Measurements from ENCODE around the gene SETBP1. TPM values are rescaled to one million over a fixed set of nuclear protein-coding genes. Genes with fewer than 3 reads are reported as not detected.

SETBP1 gene
- total RNA-seq, 3 donors from 2014 or later = 15.0 to 97.2 (median 17.8) TPM

DNA sequence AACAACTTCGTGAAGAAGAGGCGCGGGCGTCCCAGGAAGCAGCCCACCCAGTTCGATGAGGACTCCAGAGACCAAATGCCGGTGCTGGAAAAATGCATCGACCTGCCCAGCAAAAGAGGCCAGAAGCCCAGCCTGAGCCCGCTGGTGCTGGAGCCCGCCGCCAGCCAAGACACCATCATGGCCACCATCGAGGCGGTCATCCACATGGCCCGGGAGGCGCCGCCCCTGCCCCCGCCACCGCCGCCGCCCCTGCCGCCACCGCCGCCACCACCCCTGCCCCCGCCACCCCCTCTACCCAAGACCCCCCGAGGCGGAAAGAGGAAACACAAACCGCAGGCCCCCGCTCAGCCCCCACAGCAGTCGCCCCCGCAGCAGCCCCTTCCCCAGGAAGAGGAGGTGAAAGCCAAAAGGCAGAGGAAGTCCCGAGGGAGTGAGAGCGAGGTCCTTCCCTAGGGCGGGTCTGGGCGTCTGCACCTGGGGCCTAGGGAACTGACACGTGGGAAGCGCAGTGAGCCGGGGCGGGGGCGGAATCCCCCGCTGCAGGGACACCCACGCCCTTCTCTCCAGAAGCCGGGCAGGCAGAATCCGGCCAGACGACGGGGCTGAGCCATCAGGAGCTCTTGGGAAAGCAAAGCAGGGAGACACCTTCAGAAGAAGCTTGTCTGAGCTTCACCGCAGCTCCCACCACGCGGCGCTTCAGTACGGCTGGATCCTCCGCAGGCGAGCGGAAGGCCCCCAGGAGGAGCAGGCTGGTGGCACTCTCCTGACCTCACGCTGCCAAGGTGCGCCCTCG lies 382.8 kb downstream of the SETBP1 start:
- ATAC-seq (no peak), DNase-seq (peak in 1 of 3 donors; percentile 41)
- TF ChIP-seq, protein P1, sequence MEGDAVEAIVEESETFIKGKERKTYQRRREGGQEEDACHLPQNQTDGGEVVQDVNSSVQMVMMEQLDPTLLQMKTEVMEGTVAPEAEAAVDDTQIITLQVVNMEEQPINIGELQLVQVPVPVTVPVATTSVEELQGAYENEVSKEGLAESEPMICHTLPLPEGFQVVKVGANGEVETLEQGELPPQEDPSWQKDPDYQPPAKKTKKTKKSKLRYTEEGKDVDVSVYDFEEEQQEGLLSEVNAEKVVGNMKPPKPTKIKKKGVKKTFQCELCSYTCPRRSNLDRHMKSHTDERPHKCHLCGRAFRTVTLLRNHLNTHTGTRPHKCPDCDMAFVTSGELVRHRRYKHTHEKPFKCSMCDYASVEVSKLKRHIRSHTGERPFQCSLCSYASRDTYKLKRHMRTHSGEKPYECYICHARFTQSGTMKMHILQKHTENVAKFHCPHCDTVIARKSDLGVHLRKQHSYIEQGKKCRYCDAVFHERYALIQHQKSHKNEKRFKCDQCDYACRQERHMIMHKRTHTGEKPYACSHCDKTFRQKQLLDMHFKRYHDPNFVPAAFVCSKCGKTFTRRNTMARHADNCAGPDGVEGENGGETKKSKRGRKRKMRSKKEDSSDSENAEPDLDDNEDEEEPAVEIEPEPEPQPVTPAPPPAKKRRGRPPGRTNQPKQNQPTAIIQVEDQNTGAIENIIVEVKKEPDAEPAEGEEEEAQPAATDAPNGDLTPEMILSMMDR (IDR thresholded peaks at IDR 0.05) = no peak
- intact Hi-C loops (cut with DNase I, micrococcal nuclease) = no loop called here
- Histone ChIP-seq H3K4me1 (ENCODE audit: low read depth) (no peaks in the 10 kb centered on the region), H3K36me3 (ENCODE audit: low read depth) (no peaks in the 10 kb centered on the region), H3K4me3 (no peak overlapping the region), H3K9me3 (no peaks in the 10 kb centered on the region)

DNA sequence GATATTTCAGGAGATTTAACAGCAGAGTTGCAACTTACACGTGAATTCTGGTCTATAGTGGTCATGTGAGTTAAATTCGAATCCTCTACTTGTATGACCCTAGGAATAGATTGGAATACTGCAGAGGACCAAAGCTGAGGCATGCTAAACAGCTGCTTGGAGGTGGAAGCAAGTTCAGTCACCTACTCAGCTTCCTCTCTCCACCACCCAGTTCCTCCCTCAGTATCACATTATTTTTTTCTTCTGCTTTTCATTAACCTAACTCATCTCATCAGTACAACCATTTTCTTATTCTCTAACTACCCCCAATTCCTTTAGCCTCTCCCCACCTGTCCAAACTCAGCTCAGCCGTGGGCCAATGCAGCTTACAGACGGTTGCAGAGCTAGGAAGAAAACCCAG lies 385.5 kb downstream of the SETBP1 start:
- no peaks in the 10 kb centered on the region for H3K4me1 ChIP-seq (ENCODE audit: low read depth)
- DNase-seq (no peak), ATAC-seq (no peak)
- H3K9me3 ChIP-seq = no peaks in the 10 kb centered on the region
- intact Hi-C loops (cut with DNase I, micrococcal nuclease) = no loop called here
- TF ChIP-seq, protein P1 (IDR thresholded peaks at IDR 0.05) = no peak
- no peak overlapping the region for H3K4me3 ChIP-seq
- H3K36me3 ChIP-seq (ENCODE audit: low read depth) = no peaks in the 10 kb centered on the region

DNA sequence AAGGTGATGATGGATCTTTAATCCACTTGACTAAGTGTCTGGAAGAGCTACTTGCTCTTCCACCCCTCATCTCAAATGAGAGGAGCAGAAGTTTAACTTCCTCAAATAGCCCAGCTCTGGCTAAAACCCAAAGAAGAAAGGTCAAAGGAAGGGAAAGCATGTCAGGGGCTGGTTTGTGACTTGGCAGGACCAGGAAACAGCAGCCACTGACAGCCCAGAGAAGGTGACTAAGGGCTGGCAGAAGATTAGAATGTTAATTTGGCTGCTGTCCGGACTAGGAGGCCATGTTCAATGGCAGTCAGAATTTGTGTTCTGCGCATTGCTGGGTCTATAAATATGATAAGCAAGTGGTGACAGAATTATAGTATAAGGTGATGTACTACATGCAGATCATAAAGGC lies 386.2 kb downstream of the SETBP1 start:
- Histone ChIP-seq H3K4me1 (ENCODE audit: low read depth) (no peaks in the 10 kb centered on the region), H3K36me3 (ENCODE audit: low read depth) (no peaks in the 10 kb centered on the region), H3K4me3 (no peak overlapping the region), H3K9me3 (no peaks in the 10 kb centered on the region)
- ATAC-seq (no peak), DNase-seq (no peak)
- intact Hi-C loops (cut with DNase I, micrococcal nuclease) = no loop called here
- TF ChIP-seq, protein P1 (IDR thresholded peaks at IDR 0.05) = no peak

DNA sequence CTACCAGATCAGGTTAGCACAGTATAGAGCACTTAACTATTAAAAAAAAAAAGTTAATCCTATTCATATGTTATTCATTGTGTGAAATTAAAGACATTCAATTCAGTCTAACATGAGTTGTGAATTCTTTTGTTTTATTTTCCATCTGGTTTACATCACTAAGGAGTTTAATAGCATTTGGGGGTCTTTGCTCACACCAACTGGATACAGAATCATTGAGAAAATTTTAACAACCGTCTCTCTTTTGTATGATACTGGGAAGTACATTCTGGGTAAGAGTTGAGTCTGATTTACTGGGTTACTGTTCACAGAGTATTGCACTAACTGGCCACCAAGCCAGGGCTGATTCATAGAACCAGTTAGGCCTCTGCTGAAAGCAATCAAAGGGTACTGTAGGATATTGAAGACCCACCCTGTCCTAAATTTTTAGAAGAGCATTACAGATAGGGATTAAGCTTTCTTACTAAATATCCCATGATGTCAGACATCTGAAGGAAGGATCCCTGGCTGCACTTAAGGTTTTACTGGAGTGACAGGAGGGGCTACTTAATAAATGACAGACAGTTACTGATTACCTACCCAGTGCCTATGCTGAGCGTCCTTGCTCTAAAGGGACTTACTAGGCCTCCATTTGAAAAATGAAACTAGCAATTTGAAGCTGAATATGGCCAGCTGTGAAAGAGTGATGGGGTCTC lies 387.9 kb downstream of the SETBP1 start:
- no peaks in the 10 kb centered on the region for H3K36me3 ChIP-seq (ENCODE audit: low read depth)
- DNase-seq = no peak
- H3K4me3 ChIP-seq = no peak overlapping the region
- TF ChIP-seq, protein P1 (IDR thresholded peaks at IDR 0.05) = no peak
- H3K4me1 ChIP-seq (ENCODE audit: low read depth) = no peaks in the 10 kb centered on the region
- ATAC-seq = no peak
- no peaks in the 10 kb centered on the region for H3K9me3 ChIP-seq
- intact Hi-C loops (cut with DNase I, micrococcal nuclease) = no loop called here

DNA sequence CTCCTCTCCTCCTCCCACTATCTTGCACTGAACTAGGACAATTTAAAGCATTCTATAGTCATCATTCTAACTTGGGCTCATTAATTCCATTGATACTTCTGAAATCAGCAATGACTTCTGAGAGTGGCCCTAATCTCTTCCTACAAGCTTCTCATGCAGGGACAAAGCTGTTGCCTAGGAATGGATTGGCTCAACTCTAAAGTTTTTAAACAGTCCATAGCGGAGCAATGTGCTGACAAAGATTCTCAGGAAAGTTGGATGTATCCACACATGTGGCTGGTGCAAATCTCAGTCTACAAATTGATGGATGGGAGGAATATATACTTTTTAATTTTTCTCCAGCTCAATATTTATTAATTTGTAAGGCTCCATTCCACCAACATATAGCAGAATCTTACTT lies 388.9 kb downstream of the SETBP1 start:
- no peaks in the 10 kb centered on the region for H3K9me3 ChIP-seq
- intact Hi-C loops (cut with DNase I, micrococcal nuclease) = no loop called here
- TF ChIP-seq, protein P1 (IDR thresholded peaks at IDR 0.05) = no peak
- no peak for DNase-seq
- no peaks in the 10 kb centered on the region for H3K36me3 ChIP-seq (ENCODE audit: low read depth)
- H3K4me3 ChIP-seq = no peak overlapping the region
- ATAC-seq = no peak
- H3K4me1 ChIP-seq (ENCODE audit: low read depth) = no peaks in the 10 kb centered on the region

All from mucosa of descending colon (tissue), 3 donors.